ACC112 (cell line): ENCODE results near the gene SAMD4A.

Source experiments
- H2AFZ ChIP-seq: fragments of 200-600 bp; sonication (generic); one replicate; pipeline ENCODE4 v1.6.0; 2017; ENCODE audit warnings: antibody characterized with exemption, low read length; ENCODE audit not compliant: unreplicated experiment
- H3K27ac ChIP-seq: fragments of 200-600 bp; sonication (generic); 2 replicates; pipeline ENCODE4 v1.5.1; 2014; ENCODE audit warnings: low read depth, mild to moderate bottlenecking, antibody characterized with exemption, low read length, moderate library complexity
- H3K27me3 ChIP-seq: fragments of 200-600 bp; sonication (generic); 2 replicates; pipeline ENCODE4 v1.6.1; 2014; ENCODE audit warnings: mild to moderate bottlenecking, antibody characterized with exemption, low read length, moderate library complexity, mixed read lengths; ENCODE audit not compliant: insufficient read depth
- H3K36me3 ChIP-seq: fragments of 200-600 bp; sonication (generic); 2 replicates; pipeline ENCODE4 v1.6.1; 2016; ENCODE audit warnings: mild to moderate bottlenecking, antibody characterized with exemption, low read length, moderate library complexity, mixed read lengths; ENCODE audit not compliant: insufficient read depth
- H3K4me1 ChIP-seq: fragments of 200-600 bp; sonication (generic); one replicate; pipeline ENCODE4 v1.6.1; 2016; ENCODE audit warnings: low read length, mixed read lengths; ENCODE audit not compliant: insufficient read depth, unreplicated experiment, control insufficient read depth
- H3K4me3 ChIP-seq: fragments of 200-600 bp; sonication (generic); 2 replicates; pipeline ENCODE4 v1.5.1; 2014; ENCODE audit warnings: mild to moderate bottlenecking, low read depth, low read length
- H3K79me2 ChIP-seq: fragments of 200-600 bp; sonication (generic); one replicate; pipeline ENCODE4 v1.6.0; 2016; ENCODE audit warnings: low read length; ENCODE audit not compliant: control insufficient read depth, unreplicated experiment, insufficient read depth

Gene SAMD4A

GRCh38 chr14:54829486-54830224, 262.7 kb downstream of the SAMD4A start:
- no peak overlapping the region for H3K4me3 ChIP-seq
- H3K79me2 ChIP-seq: no peaks in the 10 kb centered on the region
- H3K27ac ChIP-seq: no peak overlapping the region
- no peak overlapping the region for H2AFZ ChIP-seq
- H3K36me3 ChIP-seq: no peaks in the 10 kb centered on the region
- H3K4me1 ChIP-seq: no peaks in the 10 kb centered on the region
- H3K27me3 ChIP-seq: peaks cover 15% of the 10 kb centered on the region

DNA sequence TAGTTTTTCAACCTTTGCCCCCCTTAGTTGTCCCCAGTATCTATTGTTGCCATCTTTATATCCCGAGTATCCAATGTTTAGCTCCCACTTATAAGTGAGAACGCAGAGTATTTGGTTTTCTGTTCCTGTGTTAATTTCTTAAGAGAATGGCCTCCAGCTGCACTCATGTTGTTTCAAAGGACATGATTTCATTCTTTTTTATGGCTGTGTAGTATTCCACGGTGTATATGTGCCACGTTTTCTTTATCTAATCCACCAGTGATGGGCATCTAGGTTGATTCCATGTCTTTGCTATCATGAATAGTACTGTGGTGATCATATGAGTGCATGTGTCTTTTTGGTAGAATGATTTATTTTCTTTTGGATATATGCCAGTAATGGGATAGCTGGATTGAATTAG, 263.7 kb downstream of the SAMD4A start:
- H3K4me3 ChIP-seq: no peak overlapping the region
- no peaks in the 10 kb centered on the region for H3K36me3 ChIP-seq
- H3K4me1 ChIP-seq: no peaks in the 10 kb centered on the region
- no peak overlapping the region for H3K27ac ChIP-seq
- peaks cover 15% of the 10 kb centered on the region for H3K27me3 ChIP-seq
- no peaks in the 10 kb centered on the region for H3K79me2 ChIP-seq
- no peak overlapping the region for H2AFZ ChIP-seq

- Histone ChIP-seq H3K79me2 (no peaks in the 10 kb centered on the region), H3K27ac (no peak overlapping the region), H2AFZ (no peak overlapping the region), H3K4me1 (no peaks in the 10 kb centered on the region), H3K27me3 (peaks cover 15% of the 10 kb centered on the region), H3K36me3 (no peaks in the 10 kb centered on the region), H3K4me3 (no peak overlapping the region)
These were observed 267.2 kb downstream of the SAMD4A start for GRCh38 chr14:54834081-54834480.

DNA sequence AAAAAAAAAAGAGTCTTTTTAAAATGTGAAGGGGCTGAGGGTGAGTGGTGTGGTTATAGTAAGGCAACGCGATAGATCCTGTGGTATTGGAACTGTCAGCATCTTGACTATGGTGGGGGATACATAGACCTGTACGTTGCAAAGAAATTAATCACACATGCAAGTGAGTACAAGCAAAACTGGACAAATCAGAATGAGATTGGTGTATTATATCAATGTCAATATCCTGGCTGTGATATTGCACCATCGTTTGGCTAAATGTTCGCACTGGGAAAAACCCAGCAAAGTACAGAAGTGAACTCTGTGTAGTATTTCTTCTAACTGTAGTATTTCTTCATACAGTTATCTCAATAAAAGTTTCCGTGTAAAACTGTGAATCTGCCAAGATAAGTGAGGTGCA, 267.8 kb downstream of the SAMD4A start:
- Histone ChIP-seq H3K36me3 (no peaks in the 10 kb centered on the region), H3K4me1 (peaks cover 3% of the 10 kb centered on the region), H3K27me3 (peaks cover 15% of the 10 kb centered on the region), H3K27ac (no peak overlapping the region), H2AFZ (no peak overlapping the region), H3K79me2 (no peaks in the 10 kb centered on the region), H3K4me3 (no peak overlapping the region)

DNA sequence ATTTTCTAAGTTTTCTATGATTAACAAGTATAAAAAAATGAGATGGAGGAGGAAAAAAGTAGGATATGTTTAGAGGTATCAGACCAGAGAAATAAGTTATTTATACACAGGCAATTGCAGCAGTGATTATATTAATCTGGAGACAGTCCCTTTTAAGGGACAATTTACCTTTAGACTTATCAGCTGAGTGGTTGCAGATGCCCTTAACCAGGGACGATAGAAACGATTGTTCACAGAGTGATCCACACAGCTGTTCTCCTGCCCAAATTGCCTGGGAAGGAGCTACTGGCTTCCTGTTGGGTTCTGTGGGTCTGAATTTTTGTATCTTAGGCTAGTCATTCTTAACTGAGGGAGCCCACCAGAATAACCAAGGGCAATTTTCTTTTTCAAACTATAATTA, 269.3 kb downstream of the SAMD4A start:
- H3K79me2 ChIP-seq: no peaks in the 10 kb centered on the region
- peaks cover 13% of the 10 kb centered on the region for H3K27me3 ChIP-seq
- H3K36me3 ChIP-seq: no peaks in the 10 kb centered on the region
- H3K4me1 ChIP-seq: peaks cover 6% of the 10 kb centered on the region
- H2AFZ ChIP-seq: no peak overlapping the region
- H3K27ac ChIP-seq: no peak overlapping the region
- no peak overlapping the region for H3K4me3 ChIP-seq

- Histone ChIP-seq H2AFZ (no peak overlapping the region), H3K36me3 (no peaks in the 10 kb centered on the region), H3K27ac (no peak overlapping the region), H3K79me2 (no peaks in the 10 kb centered on the region), H3K4me3 (no peak overlapping the region), H3K4me1 (peaks cover 6% of the 10 kb centered on the region), H3K27me3 (peaks cover 4% of the 10 kb centered on the region)
These were observed 270.7 kb downstream of the SAMD4A start for GRCh38 chr14:54837508-54838149.

GRCh38 chr14:54838931-54839512, 272.1 kb downstream of the SAMD4A start:
- H2AFZ ChIP-seq: no peak overlapping the region
- no peaks in the 10 kb centered on the region for H3K79me2 ChIP-seq
- H3K4me1 ChIP-seq: peaks cover 6% of the 10 kb centered on the region
- H3K36me3 ChIP-seq: no peaks in the 10 kb centered on the region
- H3K27me3 ChIP-seq: no peaks in the 10 kb centered on the region
- no peak overlapping the region for H3K27ac ChIP-seq
- H3K4me3 ChIP-seq: no peak overlapping the region

GRCh38 chr14:54839701-54840119, 272.8 kb downstream of the SAMD4A start:
- H2AFZ ChIP-seq: no peak overlapping the region
- H3K27ac ChIP-seq: no peak overlapping the region
- peaks cover 6% of the 10 kb centered on the region for H3K4me1 ChIP-seq
- no peaks in the 10 kb centered on the region for H3K36me3 ChIP-seq
- no peak overlapping the region for H3K4me3 ChIP-seq
- H3K79me2 ChIP-seq: no peaks in the 10 kb centered on the region
- H3K27me3 ChIP-seq: no peaks in the 10 kb centered on the region

GRCh38 chr14:54840336-54840735, 273.4 kb downstream of the SAMD4A start:
- no peaks in the 10 kb centered on the region for H3K79me2 ChIP-seq
- no peak overlapping the region for H2AFZ ChIP-seq
- H3K27ac ChIP-seq: no peak overlapping the region
- no peaks in the 10 kb centered on the region for H3K27me3 ChIP-seq
- H3K4me3 ChIP-seq: no peak overlapping the region
- H3K36me3 ChIP-seq: no peaks in the 10 kb centered on the region
- H3K4me1 ChIP-seq: peaks cover 6% of the 10 kb centered on the region

DNA sequence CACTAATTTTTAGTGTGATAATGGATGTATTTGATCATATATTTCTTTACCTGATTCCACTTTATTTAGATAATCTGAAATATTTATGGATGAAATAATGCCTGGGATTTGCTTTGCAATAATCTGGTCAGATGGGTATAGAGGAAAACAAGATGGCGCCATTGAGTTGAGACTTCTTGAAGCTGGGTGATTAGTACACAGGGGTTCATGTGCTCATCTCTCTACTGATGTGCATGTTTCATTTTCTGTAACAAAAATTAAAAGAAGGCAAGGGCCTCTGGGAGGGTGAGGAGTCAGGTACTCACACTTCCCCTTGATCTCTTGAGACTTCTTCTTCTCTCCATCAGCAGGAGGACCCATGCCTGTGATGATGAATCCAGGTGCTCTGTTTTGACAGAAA, 273.9 kb downstream of the SAMD4A start:
- H3K4me1 ChIP-seq: peaks cover 6% of the 10 kb centered on the region
- no peaks in the 10 kb centered on the region for H3K36me3 ChIP-seq
- no peak overlapping the region for H3K27ac ChIP-seq
- no peaks in the 10 kb centered on the region for H3K79me2 ChIP-seq
- no peak overlapping the region for H3K4me3 ChIP-seq
- no peak overlapping the region for H2AFZ ChIP-seq
- H3K27me3 ChIP-seq: no peaks in the 10 kb centered on the region
